Umbilical cord (tissue), 2 donors: ENCODE results near the gene VSTM4. TPM values are rescaled to one million over a fixed set of nuclear protein-coding genes. Genes with fewer than 3 reads are reported as not detected.

Experiments used
- DNase-seq: peaks from one replicate; pipeline ENCODE4 v3.0.0-alpha.2; 2015; ENCODE audit warnings: low spot score
- total RNA-seq: library from RNA; depleted of rRNA; stranded (reverse); fragments of >200 nt; gene quantifications from one replicate; pipeline ENCODE4 v1.2.3, GENCODE V29; 2014; ENCODE audit warnings: low replicate concordance; ENCODE audit not compliant: insufficient read depth

VSTM4 gene
- total RNA-seq, 1 donor from 2014 or later: 8.4 TPM

DNA sequence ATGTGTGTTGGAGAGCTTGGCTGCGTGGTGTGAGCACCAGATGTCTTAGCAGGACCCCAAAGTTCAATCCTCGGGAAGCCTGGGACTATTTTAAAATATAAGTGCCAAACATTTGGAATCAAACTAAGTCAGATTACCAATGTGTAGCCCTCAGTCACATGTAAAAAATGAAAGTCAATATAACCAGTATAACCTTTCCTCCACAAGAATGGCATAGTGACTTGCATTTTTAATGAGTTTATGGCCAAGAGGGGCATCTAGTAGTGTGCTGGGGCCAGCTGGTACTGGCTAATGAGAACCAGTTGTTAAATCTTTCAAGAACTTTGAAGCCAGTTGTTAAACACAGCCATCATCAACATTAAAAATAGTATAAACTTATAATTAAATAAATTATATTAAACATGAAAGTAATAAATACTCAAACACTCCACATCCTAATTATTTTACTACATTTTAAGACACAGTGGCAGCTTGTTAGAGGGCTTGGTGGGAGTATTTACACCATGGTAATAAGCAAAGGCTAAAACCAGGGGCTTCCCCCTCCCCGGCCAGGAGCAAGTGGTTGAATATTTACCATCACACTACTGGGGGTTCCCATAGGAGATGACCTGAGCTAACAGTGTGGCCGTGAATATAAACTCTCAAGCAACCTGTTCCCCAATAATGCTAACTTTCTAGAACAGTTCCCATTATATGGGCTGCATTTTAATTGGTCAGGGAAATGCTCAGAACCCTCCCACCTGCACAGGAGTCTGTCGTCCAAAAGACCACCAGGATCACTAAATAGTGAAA lies 26.4 kb upstream of the VSTM4 start:
- DNase-seq: no peak

DNA sequence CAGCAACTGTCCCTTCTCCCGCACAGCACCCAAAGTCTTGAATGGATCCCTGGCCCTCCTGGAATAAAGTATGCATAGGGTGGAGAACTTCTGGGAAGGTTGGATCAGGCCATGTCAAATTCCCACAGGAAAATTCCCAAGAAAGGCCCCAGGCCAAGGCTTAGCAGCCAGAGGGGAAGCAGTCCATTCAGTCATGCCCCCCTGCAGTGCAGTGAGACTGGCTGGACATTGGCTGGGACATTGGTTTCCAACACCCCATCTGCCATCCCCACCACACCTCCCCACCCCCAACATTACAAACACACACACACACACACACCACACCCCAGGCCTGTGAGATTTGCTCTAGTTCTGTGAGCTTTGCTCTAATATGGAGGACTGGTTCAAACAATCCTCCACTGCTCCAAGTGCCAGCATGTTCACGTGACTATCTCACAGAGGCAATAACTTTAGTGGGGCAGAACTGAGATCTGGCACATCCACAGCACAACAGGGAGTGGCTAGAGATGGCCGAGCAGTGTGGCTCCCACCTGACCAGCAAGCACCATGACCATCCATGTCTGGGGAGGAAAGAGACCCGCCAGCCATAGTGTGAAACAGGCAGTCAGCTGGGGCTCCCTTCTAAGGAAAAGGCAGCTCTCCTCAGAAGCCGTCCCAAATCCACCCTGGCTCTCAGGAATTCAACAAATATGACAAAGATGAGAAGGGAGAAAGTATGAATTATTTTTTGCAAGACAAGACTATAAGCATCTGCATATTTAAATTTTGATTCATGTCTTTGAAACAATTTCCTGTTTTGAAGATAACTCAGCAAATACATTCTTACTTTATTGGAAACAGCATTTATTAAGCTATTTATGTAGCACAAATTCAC lies 25.2 kb upstream of the VSTM4 start:
- no peak for DNase-seq

DNA sequence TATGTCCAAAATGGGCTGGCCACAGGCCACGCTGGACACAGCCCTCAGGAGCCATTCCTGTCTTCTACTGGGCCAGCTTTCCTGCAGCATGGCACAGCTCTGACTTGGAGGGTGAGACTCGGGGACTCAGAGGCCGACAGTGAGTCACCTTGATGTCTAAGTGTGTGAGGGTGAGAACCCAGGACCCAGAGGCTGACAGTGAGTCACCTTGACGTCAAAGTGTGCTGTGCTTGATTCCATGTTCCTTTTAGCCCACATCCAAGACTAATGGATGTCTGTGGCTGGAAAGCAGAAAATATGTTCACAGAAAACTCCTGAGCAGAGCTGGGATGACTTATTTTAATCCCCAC lies 24.5 kb upstream of the VSTM4 start:
- no peak for DNase-seq

DNA sequence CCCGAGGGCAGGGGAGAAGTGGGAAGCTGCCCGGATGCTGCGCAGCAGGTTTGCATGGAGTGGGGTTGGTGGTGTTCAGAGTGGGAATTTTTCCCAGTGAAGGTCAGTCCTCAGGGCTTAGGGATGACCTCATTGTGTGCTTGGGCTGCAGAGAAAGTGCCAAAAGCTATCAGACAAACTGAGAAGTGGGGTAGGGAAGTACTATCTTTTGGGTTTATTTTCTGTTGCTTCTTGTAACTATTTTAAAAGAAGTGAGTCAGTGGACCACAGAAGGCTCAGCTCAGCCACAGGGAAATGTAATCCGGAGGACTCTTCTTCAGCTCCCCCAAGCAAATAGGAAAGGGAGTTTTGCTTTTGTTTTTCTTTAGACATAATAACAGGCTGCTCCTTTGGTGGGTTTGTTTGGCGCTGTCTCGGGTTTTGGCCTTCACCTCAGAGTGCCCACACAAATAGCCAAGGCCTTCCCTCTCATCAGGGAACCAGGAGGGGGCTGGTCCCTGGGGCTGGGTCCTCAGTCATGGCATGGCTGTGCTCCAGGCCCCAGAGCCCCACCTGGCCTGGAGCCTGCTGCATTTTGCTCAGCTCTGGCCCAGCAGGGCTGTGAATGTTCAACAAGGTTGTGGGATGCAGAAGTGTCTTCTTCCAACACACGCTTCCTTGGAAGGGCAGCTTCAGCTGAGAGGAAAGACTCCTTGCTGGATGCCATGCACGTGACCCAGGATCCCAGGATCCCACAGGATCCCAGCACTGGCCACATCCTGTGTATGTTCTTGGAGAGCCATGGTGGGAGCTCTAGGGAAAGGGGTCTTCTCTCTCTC lies 23.9 kb upstream of the VSTM4 start:
- DNase-seq: peak; percentile 28

DNA sequence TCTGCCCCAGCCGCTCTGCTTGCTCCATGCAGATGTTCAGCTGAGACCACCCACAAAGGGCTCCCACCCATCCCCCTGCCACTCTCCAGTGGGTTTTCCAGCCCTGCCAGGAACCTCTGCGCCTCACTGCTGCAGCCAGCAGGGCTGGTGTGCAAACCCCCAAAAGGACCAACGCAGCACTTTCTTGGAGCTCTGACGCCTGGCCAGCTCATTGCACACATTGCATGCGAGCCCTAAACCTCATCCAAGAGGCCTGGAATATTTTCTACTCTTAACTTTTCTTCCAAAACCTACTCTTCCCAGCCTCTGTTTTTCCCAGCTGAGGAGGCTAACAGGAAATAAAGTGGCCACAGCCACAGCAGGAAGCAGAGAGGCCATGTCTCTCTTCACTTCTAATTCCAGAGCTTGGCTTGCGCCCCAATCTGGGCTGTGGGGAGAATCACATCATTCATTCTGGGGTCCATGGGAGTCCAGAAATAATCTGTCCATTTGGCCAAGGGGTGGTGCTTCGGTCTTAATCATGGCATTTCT lies 23.1 kb upstream of the VSTM4 start:
- DNase-seq: peak; percentile 12

DNA sequence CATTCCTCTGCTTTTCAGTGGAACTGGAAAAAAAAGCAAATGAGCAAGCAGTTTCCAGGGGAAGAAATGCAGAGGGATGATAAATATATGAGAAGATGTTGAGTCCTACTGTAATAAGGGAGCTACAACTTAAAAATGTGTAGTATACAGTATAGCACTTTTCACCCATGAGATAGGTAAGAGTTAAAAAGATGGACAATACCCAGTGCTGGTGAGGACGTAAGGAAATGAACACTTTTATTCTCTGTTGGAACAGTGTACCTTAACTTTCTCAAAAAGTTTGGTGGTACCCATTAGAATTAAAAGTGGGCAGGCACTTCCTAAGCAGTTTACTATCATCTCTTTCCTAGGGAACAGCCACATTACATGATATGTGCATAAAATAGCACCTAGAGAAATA lies 21.2 kb upstream of the VSTM4 start:
- DNase-seq: no peak

DNA sequence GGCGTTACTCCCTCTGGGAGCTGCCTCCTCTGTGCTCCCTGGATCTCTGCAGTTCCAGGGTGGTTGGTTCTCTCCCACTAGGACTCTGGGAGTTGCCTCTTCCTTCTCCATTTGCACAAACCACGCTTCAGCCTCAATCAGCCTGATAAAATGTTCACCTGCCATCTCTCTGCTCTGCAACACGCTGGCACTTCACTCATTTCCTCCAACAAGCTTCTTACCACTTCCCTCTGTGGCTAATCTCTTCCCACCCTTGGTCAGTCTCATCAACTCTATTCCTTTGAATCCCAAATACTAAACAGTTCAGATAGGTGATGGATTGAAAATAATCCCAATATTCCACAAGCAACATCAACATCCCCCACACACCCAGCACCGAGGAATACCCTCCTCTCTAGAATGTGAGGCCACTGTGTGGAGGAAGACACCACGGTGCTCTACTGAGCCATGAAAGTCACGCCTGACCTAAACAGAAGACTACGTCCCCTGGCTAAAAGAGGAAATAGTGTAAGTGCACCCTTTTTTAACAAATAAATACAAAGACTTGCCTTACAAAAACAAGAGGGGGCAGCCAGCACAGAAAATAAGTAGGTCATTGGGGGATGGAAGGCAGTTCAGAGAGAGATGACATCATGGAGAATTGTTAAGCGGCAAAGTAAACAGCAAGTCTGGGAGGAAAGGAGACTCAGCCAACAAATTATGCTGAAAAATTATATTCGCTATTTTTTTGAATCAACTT lies 20.4 kb upstream of the VSTM4 start:
- DNase-seq: no peak

DNA sequence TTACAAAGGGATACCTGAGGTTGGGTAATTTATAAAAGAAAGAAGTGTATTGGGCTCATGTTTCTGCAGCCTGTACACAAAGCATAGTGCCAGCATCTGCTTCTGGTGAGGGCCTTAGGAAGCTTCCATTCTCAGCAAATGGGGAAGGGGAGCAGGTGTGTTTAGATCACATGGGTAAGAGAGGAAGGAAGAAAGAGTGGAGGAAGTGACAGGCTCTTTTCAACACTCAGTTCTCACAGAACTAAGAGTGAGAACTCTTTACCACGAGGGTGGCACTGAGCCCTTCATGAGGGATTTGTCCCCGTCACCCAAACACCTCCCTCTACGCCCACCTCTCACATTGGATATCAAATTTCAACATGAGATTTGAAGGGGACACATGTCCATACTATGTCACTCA lies 19.0 kb upstream of the VSTM4 start:
- DNase-seq: no peak

DNA sequence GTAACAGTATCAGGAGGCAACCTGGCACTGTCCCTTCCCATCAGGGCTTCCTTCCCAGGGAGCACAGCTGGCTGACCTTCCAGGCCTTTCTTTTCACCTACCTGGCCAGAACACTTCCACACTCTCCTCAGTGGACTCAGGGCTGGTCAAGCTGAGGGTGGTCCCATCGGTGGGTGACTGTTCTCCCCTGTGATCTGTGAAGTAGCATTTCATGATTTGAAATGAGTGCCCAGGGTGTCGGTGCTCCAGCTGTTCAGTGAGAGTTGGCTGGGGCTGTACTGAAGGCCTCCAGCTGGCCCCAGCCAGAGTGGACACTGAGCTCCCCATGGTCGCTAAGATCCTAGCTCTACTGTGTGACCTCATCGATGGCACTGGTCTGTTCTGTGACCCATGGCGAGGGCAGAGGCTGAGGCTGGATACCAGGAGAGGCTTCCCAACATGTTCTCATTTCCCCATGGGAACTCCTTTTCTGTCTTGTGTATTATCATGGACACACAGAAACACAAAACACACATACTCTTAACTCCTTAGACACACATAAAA lies 18.5 kb upstream of the VSTM4 start, which contains the start of gene FAM170B:
TSS of gene FAM170B (minus strand) at position 316 of the 543 bp plus-strand sequence. CDS start at position 213, 103 bp downstream.
- DNase-seq: no peak

DNA sequence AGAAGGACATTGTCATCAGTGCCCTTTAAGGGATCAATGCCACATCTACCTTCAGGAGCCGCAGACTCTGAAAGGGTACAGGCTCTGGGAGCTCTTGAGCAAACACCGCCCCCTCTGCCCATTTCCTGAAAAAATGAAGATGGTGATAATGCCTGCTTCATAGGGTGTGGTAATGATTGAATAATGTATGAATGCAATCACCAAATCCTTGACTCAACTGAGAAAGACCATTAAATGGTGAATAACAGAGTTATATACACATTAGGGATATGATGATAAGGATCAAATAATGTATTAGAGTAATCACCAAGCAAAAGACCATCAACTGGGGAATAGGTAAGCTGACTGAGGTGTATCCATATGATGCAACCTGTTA lies 17.0 kb upstream of the VSTM4 start:
- DNase-seq: no peak

DNA sequence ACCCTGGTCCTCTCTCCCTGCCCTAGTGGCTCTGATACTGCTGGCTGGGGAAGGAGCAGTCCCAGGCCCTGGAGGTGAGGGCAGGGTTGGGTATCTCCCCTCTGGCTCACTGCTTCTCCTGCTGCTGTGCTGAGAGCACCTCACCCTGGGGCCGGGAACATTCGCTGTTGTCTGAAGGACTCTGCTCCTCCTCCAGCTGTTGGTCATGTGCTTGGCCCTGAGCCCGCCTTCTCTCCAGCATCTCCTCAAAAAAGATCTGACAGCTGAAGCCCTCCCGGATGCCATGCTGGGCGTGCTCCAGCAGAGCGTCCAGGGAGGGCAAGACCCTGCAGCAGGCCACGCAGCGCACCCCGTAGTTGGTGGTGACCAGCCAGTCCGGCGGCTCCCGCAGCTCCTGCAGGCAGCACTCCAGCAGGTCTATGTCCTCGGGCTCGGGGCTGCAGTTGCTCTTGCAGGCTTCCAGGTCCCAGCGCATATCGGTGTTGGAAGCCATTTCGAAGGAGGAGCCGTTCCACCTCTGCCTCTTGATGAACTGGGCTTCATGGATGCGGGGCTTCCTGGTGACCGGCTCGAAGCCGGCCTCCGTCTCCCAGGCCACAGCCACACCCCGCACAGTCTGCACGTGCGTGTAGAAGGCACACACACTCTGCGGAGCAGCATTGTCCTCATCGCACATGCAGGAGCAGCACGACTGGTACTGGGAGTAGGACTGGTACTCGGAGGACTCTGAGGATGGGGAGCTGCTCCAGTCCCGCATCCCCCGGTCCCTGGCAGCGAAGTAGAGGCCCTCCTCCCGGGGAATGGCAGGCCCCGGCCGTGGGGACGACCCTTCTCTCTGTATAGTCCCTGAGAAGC lies 16.4 kb upstream of the VSTM4 start:
- DNase-seq: no peak

DNA sequence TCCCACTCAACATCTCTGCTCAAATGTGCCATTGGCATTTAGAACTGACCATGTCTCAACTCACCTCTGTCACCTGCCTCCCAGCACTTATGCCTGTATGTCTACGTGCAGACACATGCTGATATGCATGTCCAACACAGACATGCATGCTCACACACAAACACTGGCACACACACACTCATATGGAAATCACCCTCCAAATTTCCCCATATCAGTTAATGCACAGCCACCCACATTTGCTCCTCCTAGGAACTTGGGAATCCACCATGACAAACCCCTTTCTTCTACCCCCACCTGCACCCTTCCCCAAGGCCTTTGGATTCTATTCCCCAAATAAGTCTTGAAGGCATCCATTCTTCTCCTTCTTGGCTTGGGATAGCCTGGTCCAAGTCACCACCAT lies 14.1 kb upstream of the VSTM4 start:
- DNase-seq: no peak

DNA sequence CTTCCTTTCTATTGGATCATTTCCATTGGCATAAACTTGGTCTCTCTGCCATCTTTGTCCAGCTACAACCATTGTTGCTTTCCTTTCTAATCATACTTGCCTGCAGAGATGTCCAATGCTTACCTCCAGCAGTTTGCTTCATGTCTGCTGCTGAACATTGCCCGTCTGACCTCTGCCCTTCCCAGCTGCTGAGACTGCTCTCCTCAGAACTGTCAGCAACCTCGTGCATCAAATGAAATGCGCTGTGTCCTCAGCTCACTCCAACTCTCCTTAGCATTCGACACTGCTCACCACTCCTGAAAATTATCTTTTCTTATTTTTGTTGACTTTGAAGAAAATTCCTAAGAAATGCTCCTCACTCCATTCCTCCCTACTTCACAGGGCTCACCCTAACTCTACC lies 13.5 kb upstream of the VSTM4 start:
- DNase-seq: no peak

DNA sequence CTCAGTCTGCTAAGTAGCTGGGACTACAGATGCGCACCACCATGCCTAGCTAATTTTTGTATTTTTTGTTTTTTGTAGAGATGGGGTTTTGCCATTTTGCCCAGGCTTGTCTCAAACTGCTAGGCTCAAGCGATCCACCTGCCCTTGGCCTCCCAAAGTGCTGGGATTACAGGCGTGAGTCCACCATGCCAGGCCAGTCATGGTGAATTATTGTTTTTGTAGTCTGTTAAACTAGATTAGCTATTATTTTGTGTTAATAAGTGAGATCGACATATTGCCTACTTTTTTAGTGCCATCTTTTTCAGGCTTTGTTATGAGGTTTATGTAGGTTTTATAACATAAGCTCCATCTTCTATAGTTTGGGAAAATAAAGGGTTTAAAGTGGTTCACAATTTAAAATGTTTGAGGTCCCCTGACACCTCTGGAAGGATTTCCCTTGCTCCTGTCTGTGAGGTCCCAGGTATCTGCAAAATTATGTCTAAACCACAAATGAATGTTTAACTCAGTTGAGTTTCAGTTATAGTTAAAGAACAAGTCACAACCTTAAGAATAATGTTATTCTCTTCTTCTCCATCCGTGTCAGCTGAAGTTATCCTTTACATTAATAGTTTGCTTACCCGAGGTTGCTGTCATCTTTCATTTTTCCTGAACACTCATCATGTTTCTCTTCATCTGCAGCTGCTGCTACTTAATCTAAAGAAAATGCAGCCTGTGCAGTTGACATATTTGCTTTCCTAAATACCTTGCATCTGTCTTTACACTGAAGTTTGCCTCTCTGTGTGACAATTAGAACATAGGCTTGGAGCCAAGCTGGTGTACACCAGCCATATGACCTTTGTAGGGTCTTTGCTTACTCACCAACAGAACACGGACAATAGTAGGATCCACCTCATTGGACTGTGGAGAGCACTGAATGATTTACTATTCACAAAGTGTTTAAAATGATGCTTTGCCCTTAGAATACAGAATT lies 8.9 kb upstream of the VSTM4 start:
- no peak for DNase-seq

DNA sequence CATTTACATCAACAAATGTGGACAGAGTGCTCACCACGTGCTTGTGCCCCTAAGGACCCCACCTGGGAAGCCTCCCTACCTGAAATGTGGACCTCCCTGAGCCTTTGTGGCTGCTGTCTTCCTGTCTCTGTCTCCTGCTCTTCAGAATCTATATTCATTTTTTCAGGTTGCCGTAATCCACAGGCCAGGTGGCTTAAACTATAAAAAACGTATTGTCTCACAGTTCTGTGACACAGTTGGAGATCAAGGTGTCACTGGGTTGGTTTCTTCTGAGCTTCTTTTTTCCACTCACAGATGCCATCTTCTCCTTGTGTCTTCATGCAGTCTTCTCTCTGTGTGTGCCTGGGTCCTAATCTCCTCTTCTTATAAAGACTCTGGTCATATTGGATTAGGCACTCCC lies 5.6 kb upstream of the VSTM4 start:
- DNase-seq: no peak

DNA sequence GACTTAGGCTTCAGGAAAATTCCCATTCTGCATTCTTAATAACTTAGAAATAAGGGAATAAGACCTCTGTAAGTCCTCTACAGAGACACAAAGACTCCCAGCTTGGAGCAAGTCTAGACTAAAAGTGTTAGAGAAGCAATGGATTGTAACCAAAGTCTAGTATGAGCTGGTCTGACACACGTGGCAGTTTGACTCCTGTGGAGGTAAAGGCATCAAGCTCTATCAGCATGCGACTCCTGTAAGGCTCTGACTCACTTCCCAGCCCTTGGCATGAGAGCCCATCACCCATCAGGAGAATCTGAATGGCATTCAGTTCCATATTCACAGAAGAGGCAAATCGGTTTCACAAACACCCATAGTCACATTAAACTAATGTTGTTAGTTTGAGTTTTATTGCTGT lies 4.4 kb upstream of the VSTM4 start:
- DNase-seq: no peak

DNA sequence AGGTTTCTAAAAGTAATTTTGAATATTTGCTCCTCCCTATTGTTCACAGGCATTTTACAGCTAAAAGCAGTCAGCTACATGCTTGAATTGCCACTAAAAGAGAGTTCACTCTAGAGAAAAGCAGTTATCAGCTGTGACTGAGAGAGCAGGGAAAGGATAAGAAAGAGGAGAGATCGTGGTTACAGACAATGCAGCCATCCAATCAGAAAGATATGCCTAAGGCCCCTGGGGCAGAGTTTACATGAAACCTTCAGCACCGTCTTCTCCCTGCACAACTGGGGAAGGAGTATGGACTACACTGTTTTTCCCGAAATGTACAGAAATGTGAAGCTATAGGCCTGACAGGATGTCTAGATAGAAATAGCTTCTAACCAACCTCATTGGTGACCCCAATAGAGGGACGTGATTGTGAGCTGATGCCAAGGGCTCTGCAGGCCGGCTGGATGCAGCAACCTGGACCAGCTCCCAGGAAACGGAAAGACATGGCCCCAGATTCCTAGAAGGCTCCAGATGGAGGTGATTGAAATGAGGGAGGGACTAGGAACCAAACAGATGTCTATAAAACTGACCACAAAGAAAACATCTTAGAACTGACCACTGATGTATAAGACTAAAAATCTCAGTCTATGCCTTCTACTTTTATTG lies 3.2 kb upstream of the VSTM4 start:
- peak; percentile 17 for DNase-seq
